Vagina (tissue), 2 donors: ENCODE measurements around the gene HOXA7.

Source experiments
- POLR2A ChIP-seq, 2 donors: fragments of 450-650 bp; IDR thresholded peaks; one replicate each; pipeline ENCODE4 v1.6.1; 2017; ENCODE audit warnings: antibody characterized with exemption in 2 of 2, mild to moderate bottlenecking in 2 of 2, moderate library complexity in 2 of 2
- POLR2AphosphoS5 ChIP-seq, 2 donors: sonication (generic); formaldehyde crosslinking; IDR thresholded peaks; one replicate each; pipeline ENCODE4 v1.9.0; 2017; ENCODE audit warnings: antibody characterized with exemption in 2 of 2, mild to moderate bottlenecking in 2 of 2, low read depth in 1 of 2; ENCODE audit not compliant: insufficient read depth in 1 of 2

GRCh38 chr7:27194002-27194352 is 37.5 kb upstream of the HOXA7 start:
- TF ChIP-seq POLR2AphosphoS5 (IDR thresholded peaks at IDR 0.05; ENCODE audit: insufficient read depth in 1 of 2, low read depth in 1 of 2) (no peak), POLR2A (IDR thresholded peaks at IDR 0.05) (no peak)
